Stimulated activated CD8-positive, alpha-beta memory T cell treated with anti-CD3 and anti-CD28 coated beads, Interleukin-7, amount 100 ng/mL, for 1 hour (primary cell): ENCODE results near the gene RNF6.

Experiments used
- DNase-seq, 2 donors: peaks; one replicate each; pipeline ENCODE4 v3.0.0-alpha.2; 2020; ENCODE audit warnings: low read depth in 2 of 2

Gene RNF6

GRCh38 chr13:26225896-26226617, 3.9 kb upstream of the RNF6 start:
- DNase-seq = no peak

DNA sequence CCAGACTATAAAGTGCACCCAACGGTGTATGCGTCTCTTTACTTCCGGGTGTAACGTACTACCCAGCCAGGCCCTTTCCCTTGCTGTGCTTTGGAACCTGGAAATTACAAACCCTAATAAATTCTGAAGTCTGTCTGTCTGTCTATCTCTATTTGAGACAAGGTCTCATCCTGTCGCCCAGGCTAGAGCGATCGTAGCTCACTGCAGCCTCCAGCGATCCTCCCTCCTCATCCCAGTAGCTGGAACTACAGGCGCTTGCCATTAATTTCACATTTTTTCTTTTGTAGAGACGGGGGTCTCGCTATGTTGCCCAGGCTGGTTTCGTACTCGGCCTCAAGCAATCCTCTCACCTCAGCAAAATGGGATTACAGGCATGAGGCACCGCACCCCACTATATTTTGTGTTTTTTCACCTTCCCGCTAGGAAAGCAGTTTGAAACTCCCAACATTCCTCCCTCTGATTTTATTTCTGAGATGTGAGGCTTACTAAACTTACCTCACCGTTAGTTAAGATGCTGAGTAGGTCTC, 469 bp upstream of the RNF6 start:
- no peak for DNase-seq

- no peak for DNase-seq
These were observed 754 bp downstream of the RNF6 start for GRCh38 chr13:26221399-26221720.

GRCh38 chr13:26220575-26220974, 1.5 kb downstream of the RNF6 start:
- DNase-seq = no peak

- no peak for DNase-seq
These were observed 2.4 kb downstream of the RNF6 start for GRCh38 chr13:26219726-26220125.

- DNase-seq = no peak
These were observed 6.1 kb downstream of the RNF6 start for GRCh38 chr13:26216042-26216441.

DNA sequence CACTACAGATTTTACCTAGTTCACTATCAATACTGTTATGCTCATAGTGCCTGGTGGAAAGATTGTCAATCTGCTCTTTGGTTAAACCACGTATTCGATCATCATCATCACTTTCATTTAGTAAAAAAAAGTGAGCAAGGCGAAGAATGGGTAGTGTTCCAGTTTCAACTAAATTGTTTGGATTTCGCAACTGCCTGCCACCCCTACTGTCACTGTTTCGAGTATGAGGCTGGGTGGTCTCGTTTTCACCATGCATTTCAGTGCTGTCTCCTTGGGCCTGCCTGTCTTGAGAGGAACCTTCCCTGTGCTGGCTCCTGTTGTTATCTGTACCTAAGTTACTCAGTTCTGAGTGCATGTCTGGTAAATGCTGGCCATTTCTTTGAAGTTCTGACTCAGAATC, 8.1 kb downstream of the RNF6 start:
- DNase-seq = no peak

DNA sequence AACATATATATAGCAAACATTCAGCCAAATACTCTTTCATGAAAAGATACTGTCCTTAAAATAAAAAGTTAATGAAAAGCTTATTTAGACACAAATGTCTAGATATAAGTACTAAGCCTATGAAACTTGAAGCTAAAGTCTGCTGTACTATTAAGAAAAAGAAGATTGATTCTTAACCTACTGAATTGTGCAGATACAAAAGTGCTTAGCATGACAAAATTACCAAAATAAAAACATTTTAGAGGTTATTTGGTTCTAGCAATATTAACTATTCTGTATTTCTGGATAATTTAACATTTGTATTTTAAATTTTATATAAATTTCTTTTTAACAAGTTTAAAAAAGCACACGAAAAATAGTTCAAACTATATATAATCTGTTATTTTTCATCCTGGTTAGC, 8.8 kb downstream of the RNF6 start:
- DNase-seq = no peak

DNA sequence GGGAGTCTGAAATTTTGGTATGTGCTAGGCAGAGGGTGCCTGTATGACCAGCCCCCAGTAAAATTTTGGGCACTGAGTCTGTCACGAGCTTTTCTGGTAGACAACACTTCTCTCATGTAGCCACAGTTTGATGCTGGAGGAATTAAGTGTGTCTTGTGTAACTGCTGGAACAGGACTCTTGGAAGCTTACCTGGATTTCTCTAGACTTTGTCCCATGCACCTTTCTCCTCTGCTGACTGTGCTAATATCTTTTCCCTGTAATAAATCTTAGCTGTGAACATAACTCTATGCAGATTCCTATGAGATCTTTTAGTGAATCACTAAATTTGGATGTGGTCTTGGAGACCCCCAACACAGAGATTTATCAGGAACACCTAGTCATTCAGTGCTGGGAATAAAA, 13.8 kb downstream of the RNF6 start:
- DNase-seq = no peak

DNA sequence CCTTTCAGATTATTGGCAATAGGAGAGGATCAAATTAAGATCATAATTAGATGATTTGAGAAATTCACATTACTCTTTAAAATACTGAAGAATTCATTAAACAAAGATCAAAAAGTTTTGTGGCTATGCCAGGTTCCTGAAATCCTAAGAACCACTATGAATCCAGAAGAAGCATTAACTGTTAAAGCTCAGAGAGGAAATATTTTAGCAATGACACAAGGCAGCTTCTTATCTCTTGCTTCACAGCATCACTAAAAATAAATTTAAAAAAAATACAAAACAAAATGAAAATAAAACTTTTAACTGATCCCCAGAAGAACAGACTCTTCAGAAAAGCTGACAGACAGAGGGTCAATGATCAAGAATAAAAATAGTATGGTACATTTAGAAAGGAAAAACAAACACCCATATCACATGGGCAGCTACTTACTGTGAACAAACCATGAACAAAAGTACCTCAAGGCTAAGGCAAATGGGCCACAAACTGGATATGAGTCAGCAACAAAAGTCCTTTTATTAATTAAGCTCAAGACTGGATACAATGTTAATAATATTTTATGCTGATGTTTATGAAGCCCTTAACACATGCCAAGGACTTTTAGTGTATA, 19.6 kb downstream of the RNF6 start:
- no peak for DNase-seq

DNA sequence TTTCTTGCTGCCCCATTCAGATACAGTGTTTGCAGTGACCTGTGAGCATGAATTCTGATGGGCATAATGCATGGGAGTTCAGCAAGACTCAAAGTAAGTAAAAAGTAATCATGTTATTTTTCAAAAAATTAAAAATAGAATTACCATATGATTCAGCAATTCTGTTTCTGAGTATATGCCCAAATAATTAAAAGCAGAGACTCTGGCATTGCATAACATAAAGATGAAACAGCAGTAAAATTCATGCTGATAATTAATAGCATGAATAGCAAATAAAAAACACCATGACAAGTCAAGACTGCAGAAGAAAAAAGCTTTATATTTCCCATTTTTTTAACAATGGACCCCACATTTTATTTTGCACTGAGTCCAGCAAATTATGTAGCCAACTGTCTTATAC, 21.3 kb downstream of the RNF6 start:
- no peak for DNase-seq

GRCh38 chr13:26198116-26198515, 24.0 kb downstream of the RNF6 start:
- no peak for DNase-seq

GRCh38 chr13:26197298-26197697, 24.8 kb downstream of the RNF6 start:
- no peak for DNase-seq

- DNase-seq = no peak
These were observed 35.1 kb downstream of the RNF6 start for GRCh38 chr13:26186995-26187394.

DNA sequence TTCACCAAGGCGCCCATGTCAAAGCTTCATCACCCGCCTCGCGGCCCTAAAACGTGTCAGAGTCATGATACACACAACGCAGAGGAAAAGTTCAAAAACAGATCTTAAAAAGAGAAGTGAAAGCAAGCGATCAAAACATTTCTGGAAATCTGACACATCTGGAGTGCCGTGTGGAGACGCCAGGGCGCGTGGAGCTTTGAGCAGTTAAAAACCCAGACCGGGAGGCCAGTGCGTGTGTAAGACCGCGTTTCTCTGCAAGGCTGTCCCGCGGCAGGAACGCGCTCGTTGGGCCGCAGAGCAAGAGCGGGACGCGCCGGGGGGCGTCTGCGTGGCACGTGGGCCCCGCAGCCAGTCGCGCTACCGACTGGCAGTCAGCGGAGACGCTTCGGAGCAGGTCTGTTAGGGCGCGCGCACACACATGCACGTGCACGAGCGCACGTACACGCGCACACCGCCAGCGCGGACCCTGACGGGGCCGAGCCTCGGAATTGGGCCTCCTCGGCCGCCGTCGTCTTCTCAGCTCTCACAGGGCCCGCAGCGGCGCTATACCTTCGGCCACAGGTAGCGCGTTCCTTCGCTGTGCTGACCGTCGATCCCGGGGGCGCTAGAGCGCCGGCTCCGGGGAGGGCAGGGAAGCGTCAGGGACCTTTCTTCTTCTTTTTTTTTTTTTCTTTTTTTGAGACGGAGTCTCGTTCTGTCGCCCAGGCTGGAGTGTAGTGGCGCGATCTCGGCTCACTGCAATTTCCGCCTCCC, 35.8 kb downstream of the RNF6 start:
- DNase-seq = peak; percentile 72 to 79

DNA sequence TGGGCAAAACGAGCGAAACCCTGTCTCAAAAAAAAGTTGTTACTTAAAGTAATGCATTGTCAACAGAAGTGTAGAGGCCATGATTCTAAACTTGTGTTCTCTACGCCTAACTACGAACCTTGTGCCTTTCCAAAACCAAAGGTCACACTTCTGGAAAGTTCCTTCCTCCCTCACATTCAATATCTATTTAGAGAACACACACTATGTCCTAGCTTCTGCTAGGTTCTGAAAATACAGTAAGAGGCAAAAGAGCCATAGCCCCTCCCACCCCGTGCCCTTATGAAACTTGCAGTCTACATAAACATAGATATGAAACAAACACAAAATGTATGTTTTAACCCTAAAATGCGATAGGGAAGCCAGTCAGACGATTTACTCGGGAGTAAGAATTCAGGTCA, 36.4 kb downstream of the RNF6 start:
- DNase-seq = no peak

GRCh38 chr13:26184791-26185250, 37.3 kb downstream of the RNF6 start:
- DNase-seq = peak; percentile 30 to 45

- no peak for DNase-seq
These were observed 38.7 kb downstream of the RNF6 start for GRCh38 chr13:26183416-26183815.

DNA sequence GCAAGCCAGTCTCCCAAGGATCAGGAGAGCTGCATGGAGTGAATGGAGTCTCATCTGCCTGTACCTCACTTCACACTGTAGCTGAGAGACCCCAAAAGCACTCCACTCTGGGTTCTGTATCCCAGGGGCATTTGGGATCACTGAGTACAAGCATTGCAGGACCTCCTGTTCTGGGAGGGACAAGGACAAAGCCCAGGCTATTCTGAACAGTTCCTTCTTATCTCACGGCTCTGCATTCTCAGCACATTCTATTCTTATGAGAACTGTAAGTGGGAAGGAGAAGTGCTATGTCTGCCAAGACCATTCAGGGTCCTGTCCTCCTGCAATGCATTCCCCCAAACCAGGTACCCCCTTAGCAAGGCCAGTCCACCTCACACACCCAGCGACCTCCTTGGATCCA, 42.8 kb downstream of the RNF6 start:
- no peak for DNase-seq

GRCh38 chr13:26168835-26169234, 53.3 kb downstream of the RNF6 start:
- no peak for DNase-seq

DNA sequence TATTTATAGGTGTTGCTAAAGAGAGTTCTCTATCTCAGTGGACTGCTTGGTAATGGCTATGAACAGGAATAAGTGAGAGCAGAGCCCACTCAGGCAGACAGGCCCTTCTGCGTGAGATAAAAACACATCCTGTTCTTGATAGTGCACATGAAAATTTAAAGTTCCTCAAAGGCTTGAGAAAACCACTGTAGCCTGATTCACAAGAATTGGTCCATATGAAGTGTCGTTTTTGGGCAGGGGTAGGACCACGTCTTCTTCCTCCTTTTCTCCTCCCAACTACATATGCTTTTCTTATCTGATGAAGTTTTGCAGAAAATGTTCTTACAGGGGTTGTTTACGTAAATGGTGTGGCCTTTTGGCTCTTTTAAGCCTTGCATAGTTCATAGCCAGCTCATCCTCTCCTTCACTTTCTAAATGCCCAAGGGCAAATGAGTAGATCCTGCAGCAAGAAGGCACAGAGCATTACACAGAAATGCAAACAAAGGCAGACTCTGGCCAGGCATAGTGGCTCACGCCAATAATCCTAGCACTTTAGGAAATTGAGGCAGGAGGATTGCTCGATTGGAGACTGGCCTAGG, 53.8 kb downstream of the RNF6 start:
- DNase-seq = no peak

- no peak for DNase-seq
These were observed 58.3 kb downstream of the RNF6 start for GRCh38 chr13:26163812-26164211.
